Peyer's patch (tissue), 4 donors: ENCODE results near the gene ANO4.

ENCODE experiments used
- POLR2A ChIP-seq, 2 donors: fragments of 450-650 bp; IDR thresholded peaks; one replicate each; pipeline ENCODE4 v1.5.1; 2017; ENCODE audit warnings: antibody characterized with exemption in 2 of 2, mild to moderate bottlenecking in 2 of 2, moderate library complexity in 2 of 2
- TF ChIP-seq, protein P1 (sequence below), 6 experiments: fragments of 450-650 bp in 4 of 6; fragments of 200-600 bp in 2 of 6; sonication (generic) in 1 of 6; IDR thresholded peaks; one replicate each; pipeline ENCODE4 v1.5.1; 2017 to 2019; ENCODE audit warnings: antibody characterized with exemption in 6 of 6, mild to moderate bottlenecking in 3 of 6, moderate library complexity in 1 of 6

DNA sequence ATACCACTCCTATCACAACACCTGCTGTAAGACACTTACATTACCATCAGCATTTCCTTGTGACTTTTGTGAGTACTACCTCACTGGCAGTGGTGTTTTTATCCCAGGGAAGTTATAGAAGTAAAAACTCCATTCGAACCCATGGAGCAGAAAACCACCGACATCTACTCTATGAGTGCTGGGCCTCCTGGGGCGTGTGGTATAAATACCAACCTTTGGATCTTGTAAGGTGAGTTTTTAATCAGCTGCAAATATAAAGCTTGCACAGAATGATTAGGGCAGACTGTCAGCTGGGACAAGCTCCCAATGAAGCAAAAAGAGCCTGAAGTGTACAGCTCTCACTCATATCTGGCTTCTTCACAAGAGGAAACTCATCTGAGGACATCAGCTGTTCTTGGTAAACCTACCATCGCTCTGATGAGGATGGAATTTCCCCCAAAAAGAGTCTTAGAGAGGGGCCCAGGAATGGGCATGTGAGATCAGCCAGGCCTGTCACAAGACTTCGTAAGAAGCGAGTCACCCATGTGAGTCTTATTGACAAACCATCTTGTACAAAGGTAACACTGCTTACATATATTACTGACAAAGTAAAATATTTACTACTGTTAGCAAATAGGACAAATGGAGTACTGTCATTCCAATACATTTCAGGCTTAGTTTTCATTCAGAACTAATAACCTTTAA lies 245.4 kb downstream of the ANO4 start:
- TF ChIP-seq, protein P1, sequence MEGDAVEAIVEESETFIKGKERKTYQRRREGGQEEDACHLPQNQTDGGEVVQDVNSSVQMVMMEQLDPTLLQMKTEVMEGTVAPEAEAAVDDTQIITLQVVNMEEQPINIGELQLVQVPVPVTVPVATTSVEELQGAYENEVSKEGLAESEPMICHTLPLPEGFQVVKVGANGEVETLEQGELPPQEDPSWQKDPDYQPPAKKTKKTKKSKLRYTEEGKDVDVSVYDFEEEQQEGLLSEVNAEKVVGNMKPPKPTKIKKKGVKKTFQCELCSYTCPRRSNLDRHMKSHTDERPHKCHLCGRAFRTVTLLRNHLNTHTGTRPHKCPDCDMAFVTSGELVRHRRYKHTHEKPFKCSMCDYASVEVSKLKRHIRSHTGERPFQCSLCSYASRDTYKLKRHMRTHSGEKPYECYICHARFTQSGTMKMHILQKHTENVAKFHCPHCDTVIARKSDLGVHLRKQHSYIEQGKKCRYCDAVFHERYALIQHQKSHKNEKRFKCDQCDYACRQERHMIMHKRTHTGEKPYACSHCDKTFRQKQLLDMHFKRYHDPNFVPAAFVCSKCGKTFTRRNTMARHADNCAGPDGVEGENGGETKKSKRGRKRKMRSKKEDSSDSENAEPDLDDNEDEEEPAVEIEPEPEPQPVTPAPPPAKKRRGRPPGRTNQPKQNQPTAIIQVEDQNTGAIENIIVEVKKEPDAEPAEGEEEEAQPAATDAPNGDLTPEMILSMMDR (IDR thresholded peaks at IDR 0.05), result no peak
- no peak for TF ChIP-seq POLR2A (IDR thresholded peaks at IDR 0.05)
